Mesangial cell (primary cell): ENCODE results near the gene KBTBD4. TPM values are rescaled to one million over a fixed set of nuclear protein-coding genes. Genes with fewer than 3 reads are reported as not detected.

Experiments
- total RNA-seq: library from RNA; depleted of rRNA; stranded (reverse); fragments of >200 nt; gene quantifications from 2 replicates; pipeline ENCODE4 v1.2.3, GENCODE V29; 2015

Gene KBTBD4
- 20.4 and 21.5 TPM in 2 replicates for total RNA-seq

DNA sequence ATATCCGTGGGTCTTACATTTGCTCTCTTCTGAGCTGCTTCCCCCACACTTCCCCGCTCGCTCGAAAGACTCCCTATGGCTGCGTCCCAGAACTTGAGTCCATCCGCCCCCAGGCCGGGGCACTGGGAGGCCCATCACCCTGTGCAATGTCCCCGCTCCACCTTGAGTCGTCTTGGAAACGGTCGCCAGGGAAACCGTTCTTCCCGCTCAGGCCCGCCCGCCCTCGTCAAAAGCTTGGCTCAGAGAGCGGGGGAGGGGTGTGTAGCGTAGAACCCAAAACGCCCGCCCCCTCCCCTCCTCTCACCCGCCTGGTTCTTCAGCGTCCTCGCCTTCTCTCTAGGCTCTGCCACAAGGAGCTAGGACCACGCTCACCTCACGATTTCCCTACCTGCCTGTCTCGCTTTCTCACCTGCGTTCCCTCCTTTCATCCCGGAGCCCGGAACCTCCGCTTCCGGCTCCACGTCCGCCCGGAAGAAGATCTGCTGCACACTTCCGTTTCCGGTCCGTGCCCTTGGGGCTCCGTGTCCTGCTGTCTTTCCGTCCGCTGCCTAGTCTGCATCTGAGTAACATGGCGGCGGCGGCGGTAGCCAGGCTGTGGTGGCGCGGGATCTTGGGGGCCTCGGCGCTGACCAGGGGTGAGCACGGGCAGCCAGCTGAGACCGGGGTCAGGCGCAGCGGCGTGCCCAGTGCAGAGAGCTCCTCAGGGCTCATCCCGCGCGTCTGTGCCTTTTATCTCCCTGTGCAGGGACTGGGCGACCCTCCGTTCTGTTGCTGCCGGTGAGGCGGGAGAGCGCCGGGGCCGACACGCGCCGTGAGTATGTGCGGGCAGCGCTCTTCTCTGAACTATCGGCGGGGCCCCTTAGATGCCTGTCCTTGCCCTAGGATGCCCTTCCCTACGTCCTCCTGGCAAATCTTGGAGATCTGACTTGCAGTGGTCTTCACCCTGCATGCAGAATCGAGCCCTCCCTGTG lies at the start of gene KBTBD4, which contains the start of gene NDUFS3:
Gene KBTBD4 (minus strand): TSS at position 447 of the 971 bp plus-strand sequence. CDS start 19 bp downstream, at position 428.
Gene NDUFS3 (plus strand): TSS at position 551 of the 971 bp plus-strand sequence. CDS start 18 bp downstream, at position 569.

DNA sequence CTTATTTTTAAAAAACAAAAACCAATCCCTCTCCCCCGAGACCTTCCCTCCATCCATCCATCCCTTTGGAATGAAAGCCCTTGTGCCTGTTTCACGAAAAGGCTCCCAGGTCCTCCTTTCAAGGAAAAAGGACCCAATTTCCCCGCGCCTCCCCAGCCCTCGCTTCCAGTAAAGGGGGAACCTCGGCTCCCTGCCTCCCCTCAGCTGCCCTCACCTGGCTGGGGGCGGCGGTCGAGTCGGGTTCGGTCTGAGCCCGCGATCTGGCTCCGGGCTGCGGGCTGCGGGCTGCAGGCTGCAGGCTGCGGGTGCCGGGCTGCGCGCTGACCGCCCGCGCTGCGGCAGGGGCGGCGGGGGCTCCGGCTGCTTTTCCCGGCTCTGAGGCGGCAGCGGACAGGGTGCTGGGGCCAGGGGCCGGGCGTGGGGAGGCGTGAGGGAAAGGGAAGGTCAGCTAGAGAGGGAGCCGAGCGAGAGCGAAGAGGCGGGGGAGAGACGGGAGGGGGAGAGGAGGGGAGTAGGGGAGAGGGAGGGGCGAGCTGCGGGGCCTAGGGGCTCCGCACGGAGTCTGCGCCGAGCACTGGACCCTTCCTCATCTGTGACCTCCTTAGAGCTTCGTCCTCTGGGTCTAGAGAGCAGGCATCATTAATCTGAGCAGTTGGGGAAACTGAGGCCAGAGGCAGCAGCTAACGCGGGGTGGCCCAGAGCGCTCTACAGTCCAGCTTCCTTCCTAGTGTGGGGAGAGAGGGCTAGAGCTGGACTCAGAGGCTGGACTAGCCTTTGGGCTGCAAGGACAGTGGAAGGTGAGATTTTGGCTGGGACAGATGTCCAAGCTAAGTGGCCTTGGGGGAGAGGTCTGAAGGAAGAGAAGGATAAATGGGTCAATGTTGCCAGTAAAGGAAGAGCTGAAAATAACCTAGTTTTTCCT lies 15.4 kb upstream of the KBTBD4 start, which contains the start of gene C1QTNF4:
Gene C1QTNF4 (minus strand): TSS at position 478 of the 922 bp plus-strand sequence. CDS start 3,601 bp downstream, outside the sequence.

GRCh38 chr11:47586098-47586855 lies 7.5 kb upstream of the KBTBD4 start, which contains the start of gene FAM180B:
Gene FAM180B, plus strand, starts transcription at chr11:47586678. Its CDS starts 91 bp downstream, at chr11:47586769.

DNA sequence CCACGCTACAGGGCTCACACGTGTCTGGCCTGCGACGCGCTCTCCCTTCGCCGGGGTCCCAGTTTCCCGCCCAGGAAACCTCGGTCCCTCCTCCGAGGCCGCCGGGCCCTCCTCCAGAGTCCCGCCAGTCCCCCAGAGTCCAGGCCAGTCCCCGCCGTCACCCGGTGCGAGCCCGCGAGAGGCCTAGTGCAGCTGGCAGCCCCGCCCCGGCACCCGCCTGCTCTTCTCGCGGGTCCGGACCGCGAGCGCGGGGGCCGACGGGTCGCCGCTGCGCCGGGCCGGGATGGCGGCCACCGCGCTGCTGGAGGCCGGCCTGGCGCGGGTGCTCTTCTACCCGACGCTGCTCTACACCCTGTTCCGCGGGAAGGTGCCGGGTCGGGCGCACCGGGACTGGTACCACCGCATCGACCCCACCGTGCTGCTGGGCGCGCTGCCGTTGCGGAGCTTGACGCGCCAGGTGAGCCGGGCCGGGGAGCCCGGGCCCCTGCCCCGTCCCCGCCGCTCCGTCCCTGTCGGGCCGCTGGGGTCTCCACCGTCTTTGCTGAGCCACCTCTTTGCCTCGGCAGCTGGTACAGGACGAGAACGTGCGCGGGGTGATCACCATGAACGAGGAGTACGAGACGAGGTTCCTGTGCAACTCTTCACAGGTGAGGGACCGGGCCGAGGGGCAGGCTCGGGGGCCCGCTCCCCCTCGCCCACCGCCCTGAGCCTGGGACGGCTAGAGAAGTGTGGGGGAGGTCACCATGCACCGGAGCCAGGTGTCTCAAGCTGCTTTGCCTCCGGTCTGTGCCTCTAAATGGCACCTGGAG lies 13.2 kb downstream of the KBTBD4 start, which contains the start of gene PTPMT1:
Gene PTPMT1 (plus strand): TSS at position 260 of the 809 bp plus-strand sequence. CDS start 24 bp downstream, at position 284.

GRCh38 chr11:47552566-47553405 lies 26.0 kb downstream of the KBTBD4 start, which contains the start of gene CELF1:
Gene CELF1, minus strand, starts transcription at chr11:47553132. Its CDS starts 53,609 bp downstream, at chr11:47499523.

Other genes with a start within 250 kb of the KBTBD4 start
- not detected in 2 replicates for gene MYBPC3, start 226.3 kb downstream of the KBTBD4 start, total RNA-seq
- gene SPI1, start 200.4 kb downstream of the KBTBD4 start, total RNA-seq: not detected in 2 replicates
- gene SLC39A13, start 170.4 kb downstream of the KBTBD4 start, total RNA-seq: 110 and 188 TPM in 2 replicates
- 85.3 and 192 TPM in 2 replicates for gene PSMC3, start 152.5 kb downstream of the KBTBD4 start, total RNA-seq
- gene RAPSN, start 129.8 kb downstream of the KBTBD4 start, total RNA-seq: not detected in 2 replicates
- 56.9 and 71.4 TPM in 2 replicates for gene CELF1, start 25.8 kb downstream of the KBTBD4 start, total RNA-seq
- 105 and 168 TPM in 2 replicates for gene PTPMT1, start 13.4 kb downstream of the KBTBD4 start, total RNA-seq
- 63.3 and 65.8 TPM in 2 replicates for gene NDUFS3, start 104 bp upstream of the KBTBD4 start, total RNA-seq
- not detected in 2 replicates for gene FAM180B, start 7.7 kb upstream of the KBTBD4 start, total RNA-seq
- 1.1 and 1.8 TPM in 2 replicates for gene C1QTNF4, start 15.4 kb upstream of the KBTBD4 start, total RNA-seq
- 61.1 and 78.9 TPM in 2 replicates for gene MTCH2, start 63.6 kb upstream of the KBTBD4 start, total RNA-seq
- 0.98 and 2.8 TPM in 2 replicates for gene AGBL2, start 136.4 kb upstream of the KBTBD4 start, total RNA-seq
- 30.8 and 42.1 TPM in 2 replicates for gene FNBP4, start 188.4 kb upstream of the KBTBD4 start, total RNA-seq